H7 (cell line): ENCODE results near the gene FN3K. TPM values are rescaled to one million over a fixed set of nuclear protein-coding genes. Genes with fewer than 3 reads are reported as not detected.

Experiments used
- DNase-seq: peaks from one replicate; pipeline ENCODE4 v3.0.0; 2012
- H3K27me3 ChIP-seq: 2 replicates; pipeline ENCODE4 v1.6.0; 2011; ENCODE audit warnings: mild to moderate bottlenecking, low read length; ENCODE audit not compliant: control insufficient read depth, insufficient read depth
- H3K36me3 ChIP-seq: replicated peaks from 2 replicates; pipeline ENCODE4 v1.5.1; 2011; ENCODE audit warnings: low read length; ENCODE audit not compliant: control insufficient read depth, insufficient read depth
- H3K4me3 ChIP-seq: 2 replicates; pipeline ENCODE4 v1.5.1; 2011; ENCODE audit warnings: low read depth, mild to moderate bottlenecking, control low read depth, low read length, moderate library complexity; ENCODE audit not compliant: insufficient read depth
- total RNA-seq: library from RNA; depleted of rRNA; stranded (reverse); fragments of >200 nt; shearing (Covaris generic); gene quantifications from 2 replicates; pipeline ENCODE4 v1.2.3, GENCODE V29; 2014

FN3K gene
- total RNA-seq, 1 experiment from 2014 or later = 3.3 TPM

GRCh38 chr17:82716203-82717010 lies 19.0 kb upstream of the FN3K start, which contains the start of gene FN3KRP:
Gene FN3KRP (plus strand): TSS chr17:82716706. CDS start chr17:82716756, 50 bp downstream.
- H3K4me3 ChIP-seq = peak within 1 kb of the TSS; percentile 83
- peak; percentile 100 for DNase-seq
- peaks cover 7% of the 10 kb centered on the region; the same call in 1 of the 2 replicates for H3K27me3 ChIP-seq
- 0 out of 2 replicates have a peak, but pooled peaks cover 1% of the 10 kb centered on the region for H3K36me3 ChIP-seq

GRCh38 chr17:82718986-82719685 lies 16.3 kb upstream of the FN3K start:
- H3K4me3 ChIP-seq = no peak overlapping the region
- H3K27me3 ChIP-seq = peaks cover 7% of the 10 kb centered on the region; the same call in 1 of the 2 replicates
- no peak for DNase-seq

GRCh38 chr17:82720204-82720603 lies 15.2 kb upstream of the FN3K start:
- no peak for DNase-seq
- Histone ChIP-seq H3K27me3 (peaks cover 7% of the 10 kb centered on the region; the same call in 1 of the 2 replicates), H3K4me3 (no peak overlapping the region), H3K36me3 (peaks cover 3% of the 10 kb centered on the region; the same call in 1 of the 2 replicates)

More at GRCh38 chr17:82718986-82719685, 16.3 kb upstream of the FN3K start:
- H3K36me3 ChIP-seq = peaks cover 3% of the 10 kb centered on the region; the same call in 1 of the 2 replicates

GRCh38 chr17:82722341-82723013 lies 12.9 kb upstream of the FN3K start:
- H3K4me3 ChIP-seq = no peak overlapping the region
- H3K36me3 ChIP-seq = peaks cover 5% of the 10 kb centered on the region
- H3K27me3 ChIP-seq = no peaks in the 10 kb centered on the region
- DNase-seq = no peak

DNA sequence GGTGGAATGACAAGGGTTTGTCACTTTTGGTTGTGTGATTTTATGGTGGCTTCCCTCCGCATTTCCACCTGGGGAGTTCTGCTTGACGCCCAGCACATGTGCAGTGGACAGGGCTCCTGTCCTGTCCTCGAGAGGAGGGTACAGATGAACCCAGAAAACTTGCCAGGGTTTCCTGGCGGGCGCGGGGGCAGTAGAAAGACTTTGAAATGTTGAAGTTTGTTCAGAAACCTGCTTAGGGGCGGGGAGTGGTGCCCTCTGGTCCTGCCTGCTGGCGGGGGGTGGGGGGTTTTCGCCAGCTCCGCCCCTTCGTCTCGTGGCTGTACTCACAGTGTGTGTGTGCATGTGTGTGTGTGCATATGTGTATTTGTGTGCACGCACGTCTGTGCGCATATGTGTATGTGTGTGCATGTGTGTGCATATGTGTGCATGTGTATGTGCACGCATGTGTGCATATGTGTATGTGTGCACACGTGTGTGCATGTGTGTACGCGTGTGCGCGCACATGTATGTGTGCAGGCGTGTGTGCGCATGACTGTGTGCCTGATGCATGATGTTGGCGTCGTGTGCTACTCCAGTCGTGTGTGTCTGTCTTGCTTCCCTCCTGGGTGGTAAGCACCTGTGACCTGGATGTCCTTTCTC lies 12.1 kb upstream of the FN3K start:
- no peaks in the 10 kb centered on the region for H3K27me3 ChIP-seq
- H3K4me3 ChIP-seq = no peak overlapping the region
- H3K36me3 ChIP-seq = peaks cover 7% of the 10 kb centered on the region
- DNase-seq = no peak

DNA sequence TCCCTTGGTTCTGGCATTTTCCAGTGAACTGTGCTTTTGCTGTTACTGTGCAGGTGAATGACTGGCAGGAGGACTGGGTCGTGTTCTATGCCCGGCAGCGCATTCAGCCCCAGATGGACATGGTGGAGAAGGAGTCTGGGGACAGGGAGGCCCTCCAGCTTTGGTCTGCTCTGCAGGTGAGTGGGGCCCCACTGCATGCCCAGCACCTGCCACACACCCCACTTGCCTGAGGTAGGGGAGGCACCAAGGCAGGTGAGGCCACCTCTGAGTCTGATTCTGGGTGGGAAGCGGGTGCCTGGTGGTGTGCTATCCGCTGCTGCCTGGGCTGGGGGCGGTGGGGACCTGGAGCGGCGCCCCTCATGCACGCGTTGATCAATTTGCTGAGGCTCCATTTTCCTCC lies 9.0 kb upstream of the FN3K start:
- Histone ChIP-seq H3K27me3 (no peaks in the 10 kb centered on the region), H3K36me3 (peaks cover 6% of the 10 kb centered on the region), H3K4me3 (no peak overlapping the region)
- DNase-seq = no peak

DNA sequence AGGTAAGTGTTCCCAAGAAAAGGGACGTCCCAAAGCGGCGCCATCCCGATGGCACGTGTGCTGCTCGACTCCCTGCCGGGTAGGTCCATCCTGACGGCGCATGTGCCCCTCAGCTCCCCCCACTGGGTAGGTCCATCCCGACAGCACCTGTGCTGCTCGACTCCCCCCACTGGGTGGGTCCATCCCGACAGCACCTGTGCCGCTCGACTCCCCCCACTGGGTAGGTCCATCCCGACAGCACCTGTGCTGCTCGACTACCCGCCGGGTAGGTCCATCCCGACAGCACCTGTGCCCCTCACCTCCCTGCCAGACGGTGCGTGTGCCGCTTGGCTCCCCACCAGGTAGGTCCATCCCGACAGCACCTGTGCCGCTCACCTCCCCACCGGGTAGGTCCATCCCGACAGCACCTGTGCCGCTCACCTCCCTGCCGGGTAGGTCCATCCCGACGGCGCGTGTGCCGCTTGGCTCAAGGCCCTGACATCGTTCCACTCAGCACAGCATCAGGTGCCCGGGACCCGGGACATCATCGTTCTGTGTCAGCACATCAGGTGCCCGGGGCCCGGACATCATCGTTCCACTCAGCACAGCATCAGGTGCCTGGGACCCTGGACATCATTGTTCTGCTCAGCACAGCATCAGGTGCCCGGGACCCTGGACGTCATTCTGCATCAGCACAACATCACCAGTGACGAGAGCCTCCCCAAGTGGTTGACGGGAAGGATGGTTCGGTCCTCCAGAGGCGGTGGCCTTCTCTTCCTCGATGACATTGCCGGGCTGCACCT lies 5.7 kb upstream of the FN3K start:
- DNase-seq = no peak
- H3K4me3 ChIP-seq = no peak overlapping the region
- no peaks in the 10 kb centered on the region for H3K27me3 ChIP-seq
- peaks cover 4% of the 10 kb centered on the region for H3K36me3 ChIP-seq

DNA sequence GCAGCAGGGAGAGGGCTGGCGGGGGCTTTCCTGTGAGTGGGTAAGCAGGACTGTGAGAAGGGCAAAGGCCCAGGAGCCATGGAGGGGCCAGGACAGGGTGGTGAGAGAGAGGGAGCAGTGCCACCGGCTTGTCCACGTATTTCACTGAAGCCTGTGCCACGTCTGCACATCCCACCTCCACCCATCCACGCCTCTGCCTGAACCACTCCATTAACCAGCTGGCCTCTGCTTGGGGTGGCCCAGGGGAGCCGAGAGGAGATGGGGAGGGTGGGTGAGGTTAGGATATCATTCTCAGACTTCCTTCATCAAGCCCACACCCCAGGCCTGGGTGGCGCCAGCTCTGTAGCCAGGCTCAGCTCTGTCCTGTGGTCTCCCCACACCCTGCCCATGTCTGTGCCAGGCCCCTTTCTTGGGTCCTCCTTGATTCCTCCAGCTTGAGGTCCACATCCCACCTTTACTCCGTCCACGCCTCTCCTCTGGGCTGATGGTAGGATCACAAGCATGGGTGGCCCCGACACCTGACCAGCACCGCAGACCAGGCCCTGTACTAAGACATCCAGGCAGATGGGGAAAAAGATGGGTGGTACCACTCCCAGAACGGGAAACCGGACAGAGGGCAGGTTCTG lies 3.2 kb upstream of the FN3K start:
- H3K36me3 ChIP-seq = peaks cover 1% of the 10 kb centered on the region

GRCh38 chr17:82736511-82737185 lies 1.2 kb downstream of the FN3K start:
- peaks cover 3% of the 10 kb centered on the region for H3K27me3 ChIP-seq
- H3K4me3 ChIP-seq = no peak overlapping the region
- peak; percentile 39 for DNase-seq
- H3K36me3 ChIP-seq = peaks cover 11% of the 10 kb centered on the region

More for the DNA sequence above, 3.2 kb upstream of the FN3K start:
- peaks cover 3% of the 10 kb centered on the region for H3K27me3 ChIP-seq
- peak; percentile 20 for DNase-seq
- H3K4me3 ChIP-seq = no peak overlapping the region

GRCh38 chr17:82737967-82738877 lies 2.8 kb downstream of the FN3K start:
- DNase-seq = peak; percentile 32
- H3K36me3 ChIP-seq = peaks cover 13% of the 10 kb centered on the region
- H3K4me3 ChIP-seq = no peak overlapping the region
- H3K27me3 ChIP-seq = peaks cover 3% of the 10 kb centered on the region

GRCh38 chr17:82740906-82741759 lies 5.7 kb downstream of the FN3K start:
- peaks cover 13% of the 10 kb centered on the region for H3K36me3 ChIP-seq
- H3K4me3 ChIP-seq = no peak overlapping the region
- DNase-seq = no peak
- no peaks in the 10 kb centered on the region; the same call in 1 of the 2 replicates for H3K27me3 ChIP-seq
